Measurements from ENCODE around the gene FMO3. TPM values are rescaled to one million over a fixed set of nuclear protein-coding genes. Genes with fewer than 3 reads are reported as not detected.

FMO3 gene
- total RNA-seq (2021): 0.14 TPM in 1 of 3 replicates, not detected in the others
- percentile 5 among the genes with signal in this experiment for Bru-seq, nascent RNA
- long read RNA-seq, experiment 1: 0 reads
- long read RNA-seq, experiment 2: 0 reads
- long read RNA-seq, experiment 3: 0 reads

- Mint-ChIP-seq H3K9me3 (0 out of 2 replicates have a peak, but pooled peaks cover 3% of the 10 kb centered on the region), H3K36me3 (no peaks in the 10 kb centered on the region), H3K4me1 (no peaks in the 10 kb centered on the region), H3K27ac (no peak within 1 kb of the TSS), H3K27me3 (ENCODE audit: low read depth) (no peaks in the 10 kb centered on the region), H3K4me3 (no peak within 1 kb of the TSS)
- ATAC-seq (no peak), DNase-seq (ENCODE audit: low spot score) (no peak)
- CTCF ChIA-PET: interaction anchor here (1.5 to 2.0 kb wide), 3 partner anchors 124 to 223 kb away, joined by 4 to 7 read pairs (median 6); partner anchors contain the start of gene FMO4
- POLR2A ChIA-PET: interaction anchor here (0.7 to 1.3 kb wide), 2 partner anchors 12 to 1412 kb away, joined by 3 read pairs; no protein-coding TSS in a partner anchor
- TF ChIP-seq ZNF121 (CRISPR knock-in tag; IDR thresholded peaks at IDR 0.05) (no peak), JUN (CRISPR knock-in tag; IDR thresholded peaks at IDR 0.05) (no peak), PRRX2 (CRISPR knock-in tag; IDR thresholded peaks at IDR 0.05) (no peak), IRF2 (CRISPR knock-in tag; IDR thresholded peaks at IDR 0.05; ENCODE audit: borderline replicate concordance, low read depth) (no peak), ESRRA (CRISPR knock-in tag; IDR thresholded peaks at IDR 0.05; ENCODE audit: borderline replicate concordance) (no peak), ZNF423 (CRISPR knock-in tag; IDR thresholded peaks at IDR 0.05) (no peak)
- TF ChIP-seq, protein P1, sequence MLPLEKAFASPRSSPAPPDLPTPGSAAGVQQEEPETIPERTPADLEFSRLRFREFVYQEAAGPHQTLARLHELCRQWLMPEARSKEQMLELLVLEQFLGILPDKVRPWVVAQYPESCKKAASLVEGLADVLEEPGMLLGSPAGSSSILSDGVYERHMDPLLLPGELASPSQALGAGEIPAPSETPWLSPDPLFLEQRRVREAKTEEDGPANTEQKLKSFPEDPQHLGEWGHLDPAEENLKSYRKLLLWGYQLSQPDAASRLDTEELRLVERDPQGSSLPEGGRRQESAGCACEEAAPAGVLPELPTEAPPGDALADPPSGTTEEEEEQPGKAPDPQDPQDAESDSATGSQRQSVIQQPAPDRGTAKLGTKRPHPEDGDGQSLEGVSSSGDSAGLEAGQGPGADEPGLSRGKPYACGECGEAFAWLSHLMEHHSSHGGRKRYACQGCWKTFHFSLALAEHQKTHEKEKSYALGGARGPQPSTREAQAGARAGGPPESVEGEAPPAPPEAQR (CRISPR knock-in tag; IDR thresholded peaks at IDR 0.05): no peak
- TF ChIP-seq, protein P2, sequence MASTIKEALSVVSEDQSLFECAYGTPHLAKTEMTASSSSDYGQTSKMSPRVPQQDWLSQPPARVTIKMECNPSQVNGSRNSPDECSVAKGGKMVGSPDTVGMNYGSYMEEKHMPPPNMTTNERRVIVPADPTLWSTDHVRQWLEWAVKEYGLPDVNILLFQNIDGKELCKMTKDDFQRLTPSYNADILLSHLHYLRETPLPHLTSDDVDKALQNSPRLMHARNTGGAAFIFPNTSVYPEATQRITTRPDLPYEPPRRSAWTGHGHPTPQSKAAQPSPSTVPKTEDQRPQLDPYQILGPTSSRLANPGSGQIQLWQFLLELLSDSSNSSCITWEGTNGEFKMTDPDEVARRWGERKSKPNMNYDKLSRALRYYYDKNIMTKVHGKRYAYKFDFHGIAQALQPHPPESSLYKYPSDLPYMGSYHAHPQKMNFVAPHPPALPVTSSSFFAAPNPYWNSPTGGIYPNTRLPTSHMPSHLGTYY (CRISPR knock-in tag; IDR thresholded peaks at IDR 0.05): no peak
These were observed at the start of gene FMO3 for GRCh38 chr1:171090604-171091003. Gene FMO3, plus strand, starts transcription at chr1:171090905. Its CDS starts 1,754 bp downstream, at chr1:171092659.

DNA sequence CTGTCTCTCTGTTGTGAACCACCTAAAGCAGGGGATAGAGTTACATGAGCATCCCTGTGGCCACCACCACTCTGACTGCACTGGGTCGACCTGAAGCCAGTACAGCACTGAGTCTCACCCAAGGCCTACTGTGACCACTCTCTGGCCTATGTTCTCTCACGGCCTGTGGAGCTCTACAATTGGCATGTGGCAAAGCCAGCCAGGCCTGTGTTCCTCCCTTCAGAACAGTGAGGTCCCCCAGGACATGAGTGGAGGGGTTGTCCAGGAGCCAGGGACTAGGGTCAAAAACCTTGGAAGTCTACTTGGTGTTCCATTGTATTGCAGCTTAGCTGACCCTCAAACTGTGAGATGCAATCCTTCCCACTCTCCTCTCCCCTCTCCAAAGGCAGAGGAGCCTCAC is 42.7 kb upstream of the FMO3 start:
- Mint-ChIP-seq H3K9me3 (peaks cover 27% of the 10 kb centered on the region), H3K36me3 (no peaks in the 10 kb centered on the region), H3K4me1 (0 out of 2 replicates have a peak, but pooled peaks cover 1% of the 10 kb centered on the region), H3K27me3 (ENCODE audit: low read depth) (no peaks in the 10 kb centered on the region), H3K27ac (no peak overlapping the region), H3K4me3 (no peak overlapping the region)
- ATAC-seq (no peak), DNase-seq (ENCODE audit: low spot score) (no peak)
- TF ChIP-seq NR3C1 (CRISPR knock-in tag; conservative IDR thresholded peaks at IDR 0.05; ENCODE audit: low read depth) (no peak), ZNF317 (CRISPR knock-in tag; IDR thresholded peaks at IDR 0.05; ENCODE audit: borderline replicate concordance, low read depth) (no peak), ESRRA (CRISPR knock-in tag; IDR thresholded peaks at IDR 0.05; ENCODE audit: borderline replicate concordance) (no peak), GTF2I (CRISPR knock-in tag; conservative IDR thresholded peaks at IDR 0.05) (no peak), PRRX2 (CRISPR knock-in tag; IDR thresholded peaks at IDR 0.05) (no peak), FOXJ3 (CRISPR knock-in tag; IDR thresholded peaks at IDR 0.05; ENCODE audit: borderline replicate concordance) (no peak), STAT6 (CRISPR knock-in tag; conservative IDR thresholded peaks at IDR 0.05; ENCODE audit: low read depth) (no peak), ATF2 (CRISPR knock-in tag; IDR thresholded peaks at IDR 0.05; ENCODE audit: borderline replicate concordance, low read depth) (no peak), NFATC4 (CRISPR knock-in tag; IDR thresholded peaks at IDR 0.05) (no peak)
- TF ChIP-seq, protein P3, sequence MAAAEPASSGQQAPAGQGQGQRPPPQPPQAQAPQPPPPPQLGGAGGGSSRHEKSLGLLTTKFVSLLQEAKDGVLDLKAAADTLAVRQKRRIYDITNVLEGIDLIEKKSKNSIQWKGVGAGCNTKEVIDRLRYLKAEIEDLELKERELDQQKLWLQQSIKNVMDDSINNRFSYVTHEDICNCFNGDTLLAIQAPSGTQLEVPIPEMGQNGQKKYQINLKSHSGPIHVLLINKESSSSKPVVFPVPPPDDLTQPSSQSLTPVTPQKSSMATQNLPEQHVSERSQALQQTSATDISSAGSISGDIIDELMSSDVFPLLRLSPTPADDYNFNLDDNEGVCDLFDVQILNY (CRISPR knock-in tag; IDR thresholded peaks at IDR 0.05): no peak
- CTCF ChIA-PET: no interaction called here
- POLR2A ChIA-PET: no interaction called here
